Testis (tissue), 2 donors: ENCODE measurements around the gene KRTAP5-8.

Experiments
- CTCF ChIP-seq, 3 experiments: fragments of 450-650 bp in 2 of 3; fragments of 200-600 bp in 1 of 3; sonication (generic) in 1 of 3; IDR thresholded peaks; one replicate each; pipeline ENCODE4 v1.5.1; 2016 to 2019; ENCODE audit warnings: antibody characterized with exemption in 3 of 3, mild to moderate bottlenecking in 2 of 3, moderate library complexity in 1 of 3
- POLR2A ChIP-seq: fragments of 450-650 bp; IDR thresholded peaks from one replicate; pipeline ENCODE4 v1.6.1; 2017; ENCODE audit warnings: antibody characterized with exemption, mild to moderate bottlenecking, moderate library complexity

- TF ChIP-seq CTCF (IDR thresholded peaks at IDR 0.05) (no peak), POLR2A (no peak)
Observed at GRCh38 chr11:71551711-71552110, 13.9 kb downstream of the KRTAP5-8 start.
